KBM-7 (cell line): ENCODE data around the gene NAA50.

Experiments used
- DNase-seq: peaks from one replicate; pipeline ENCODE4 v3.0.0-alpha.2; 2015
- in situ Hi-C: fragments of 300-500 bp; cut with MboI; formaldehyde crosslinking; loops from 2 replicates; pipeline ENCODE4 v1.14.3; 2020; ENCODE audit warnings: low sequenced_read_pairs, low pct_unique_long_range_greater_than_20kb, mixed read lengths

The NAA50 gene

DNA sequence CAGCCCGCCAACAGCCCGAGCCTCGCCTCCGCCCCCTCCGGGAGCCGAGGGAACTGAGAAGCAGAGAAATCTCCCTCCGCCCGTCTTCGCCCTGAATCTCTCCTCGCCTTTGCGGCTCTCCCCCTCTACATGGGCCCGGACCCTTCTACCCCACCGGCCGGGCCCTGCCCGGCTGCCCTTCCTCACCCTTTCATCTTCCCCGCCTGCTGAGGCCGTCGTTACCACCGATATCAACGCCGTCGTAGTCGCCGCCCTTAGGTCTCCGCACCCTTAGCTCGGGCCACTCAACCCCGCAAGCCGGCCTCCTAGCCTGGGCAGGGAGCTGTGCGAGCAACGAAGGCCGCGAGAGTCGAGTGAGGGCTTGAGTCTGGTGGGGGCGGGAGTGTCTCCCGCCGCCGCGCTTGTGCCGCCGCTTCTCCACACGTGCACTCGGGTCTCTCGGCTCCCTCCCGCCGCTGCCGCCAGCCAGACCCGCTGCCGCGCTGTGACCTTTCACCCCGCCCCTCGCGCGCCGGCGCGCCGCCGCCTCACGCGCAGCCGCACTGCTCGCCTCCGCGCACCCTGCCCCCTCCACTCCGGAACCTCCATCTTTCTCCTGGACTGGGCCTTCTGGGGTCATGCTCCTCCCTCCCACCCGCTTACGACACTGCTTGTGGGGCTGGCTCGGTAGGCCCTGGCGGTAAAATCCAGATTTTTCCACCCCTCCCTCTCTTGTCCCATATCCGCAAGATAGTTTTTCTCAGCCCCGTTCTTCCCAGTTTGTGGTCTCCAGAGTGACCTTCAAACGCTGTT is at the start of gene NAA50:
NAA50 (minus strand) TSS at position 494 of the 792 bp plus-strand sequence; CDS start at position 194, 300 bp downstream.
- peak; percentile 91 for DNase-seq
- in situ Hi-C loops: no loop called here

DNA sequence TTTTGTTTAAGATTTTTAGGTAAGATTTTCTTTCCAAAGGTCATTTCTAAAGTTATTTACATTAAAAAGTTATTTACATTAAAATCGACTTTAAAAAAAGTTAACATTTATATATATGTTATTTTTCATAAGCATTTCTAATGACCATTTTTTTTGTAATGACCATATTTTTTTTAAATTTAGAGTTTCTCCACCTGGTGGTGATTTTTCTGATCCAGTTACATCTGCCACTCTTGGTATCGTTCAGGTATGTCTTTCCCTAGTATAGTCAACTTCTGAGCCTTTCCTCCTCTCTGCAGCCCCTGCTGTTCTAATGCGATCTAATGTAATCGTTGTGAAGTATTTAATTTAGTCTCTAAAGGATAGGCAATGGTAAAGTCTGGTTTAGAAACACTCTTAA is 49.6 kb upstream of the NAA50 start:
- DNase-seq: no peak
- in situ Hi-C loops: no loop called here

DNA sequence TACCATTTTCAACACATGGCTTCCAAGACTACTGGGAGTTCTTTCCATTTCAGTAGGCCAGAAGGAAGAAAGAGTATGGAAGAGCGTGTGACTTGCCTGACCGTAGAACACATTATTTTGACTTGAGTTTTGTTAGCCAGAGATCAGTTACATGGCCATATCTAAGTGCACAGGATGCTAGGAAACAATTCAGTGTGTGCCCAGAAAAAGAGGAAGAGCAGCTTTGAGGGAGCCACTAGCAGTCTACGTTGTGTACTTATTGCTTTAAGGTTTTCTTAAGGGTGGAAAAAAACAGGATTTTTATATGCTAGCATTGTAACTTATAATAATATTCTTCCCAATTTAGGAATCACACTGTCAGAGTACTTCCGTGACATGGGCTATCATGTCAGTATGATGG is 48.5 kb upstream of the NAA50 start:
- DNase-seq: peak; percentile 53
- in situ Hi-C loops: no loop called here

DNA sequence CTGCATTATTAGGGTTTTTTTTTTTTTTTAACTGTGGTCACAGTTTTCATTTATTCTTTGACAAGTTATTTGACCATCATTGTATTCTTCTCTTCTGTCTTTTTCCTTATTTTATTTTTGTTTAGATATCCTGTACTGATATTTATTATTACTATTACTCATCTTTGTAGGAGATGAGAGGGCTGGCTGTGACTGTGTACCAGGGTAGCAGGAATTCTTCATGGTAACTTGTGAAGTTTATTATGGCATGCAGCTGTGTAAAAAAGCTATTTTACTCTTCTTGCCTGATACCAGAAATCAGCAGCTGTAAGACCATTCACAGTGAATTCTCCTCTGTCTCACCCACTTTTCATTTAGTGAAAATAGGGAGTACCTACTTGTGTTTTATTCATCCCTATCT is 45.3 kb upstream of the NAA50 start:
- DNase-seq: no peak
- in situ Hi-C loops: no loop called here

DNA sequence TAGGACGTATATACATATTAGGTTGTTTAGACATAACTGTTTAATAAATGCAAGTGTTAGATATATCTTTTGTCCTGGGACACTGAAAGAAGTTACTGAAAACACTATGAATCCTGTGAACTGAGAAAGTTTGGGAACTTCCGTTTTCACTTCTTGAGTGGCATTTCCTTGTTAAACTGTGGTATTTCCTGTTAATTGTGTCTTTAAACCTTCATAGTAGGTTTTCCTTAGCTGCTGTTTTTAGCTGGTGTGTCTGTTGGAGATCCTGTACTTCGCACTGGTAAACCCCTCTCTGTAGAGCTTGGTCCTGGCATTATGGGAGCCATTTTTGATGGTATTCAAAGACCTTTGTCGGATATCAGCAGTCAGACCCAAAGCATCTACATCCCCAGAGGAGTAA is 37.9 kb upstream of the NAA50 start:
- in situ Hi-C loops: no loop called here
- DNase-seq: peak; percentile 53

DNA sequence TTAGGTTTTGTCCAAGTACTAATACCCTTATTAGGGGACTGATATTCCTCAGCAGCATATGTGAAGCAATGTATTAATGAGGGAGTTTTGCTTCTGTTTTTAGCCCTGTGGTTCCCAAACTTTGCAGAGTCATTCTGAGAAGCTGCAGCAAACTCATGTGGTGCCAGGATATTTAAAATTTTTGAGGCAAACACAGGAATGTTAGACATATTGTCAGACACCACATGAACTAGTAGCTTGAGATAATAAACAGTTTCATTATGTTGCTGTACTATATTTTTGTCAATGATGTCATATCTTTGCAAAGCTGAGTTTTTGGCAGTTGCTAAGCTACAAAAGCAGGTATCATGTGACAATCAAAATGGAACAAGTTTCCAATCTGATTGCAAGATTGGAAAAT is 37.4 kb upstream of the NAA50 start:
- in situ Hi-C loops: no loop called here
- DNase-seq: peak; percentile 43

DNA sequence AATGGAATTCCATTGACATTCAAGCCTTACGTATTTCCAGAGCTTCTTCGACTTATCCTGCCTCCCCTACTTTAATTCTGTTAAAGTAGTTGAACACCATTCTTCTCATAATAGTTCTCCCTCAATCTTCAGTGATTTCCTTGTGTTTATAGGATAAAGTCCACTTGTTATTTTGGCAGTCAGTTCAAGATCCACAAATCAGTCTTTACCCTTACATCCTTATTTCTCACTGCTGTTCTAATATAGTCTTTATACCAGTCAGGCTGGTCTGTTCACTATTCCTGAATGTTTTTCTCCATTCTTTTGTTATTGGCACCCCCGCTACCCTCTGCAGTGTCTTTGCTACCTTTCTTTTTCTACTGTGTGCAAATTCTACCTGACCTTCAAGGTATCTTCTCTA is 30.5 kb upstream of the NAA50 start:
- DNase-seq: no peak
- in situ Hi-C loops: no loop called here

DNA sequence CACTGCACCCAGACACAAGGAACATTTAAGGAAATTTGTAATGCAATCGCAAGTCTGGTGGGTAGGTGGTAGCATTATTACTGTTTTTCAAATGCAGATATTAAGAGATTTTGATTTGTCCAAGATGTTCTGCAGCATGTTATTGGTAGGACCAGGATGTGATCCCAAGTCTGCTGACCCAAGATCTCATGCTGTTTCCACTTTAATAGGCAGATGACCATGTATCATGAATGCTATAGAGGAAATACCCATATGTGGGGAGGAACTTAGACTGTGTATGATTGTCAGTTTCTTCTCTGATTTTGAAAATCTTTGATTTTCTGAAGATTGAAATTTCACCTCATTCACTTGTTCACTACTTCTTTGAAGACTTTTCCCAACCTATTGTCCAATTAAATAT is 29.5 kb upstream of the NAA50 start:
- DNase-seq: no peak
- in situ Hi-C loops: no loop called here

DNA sequence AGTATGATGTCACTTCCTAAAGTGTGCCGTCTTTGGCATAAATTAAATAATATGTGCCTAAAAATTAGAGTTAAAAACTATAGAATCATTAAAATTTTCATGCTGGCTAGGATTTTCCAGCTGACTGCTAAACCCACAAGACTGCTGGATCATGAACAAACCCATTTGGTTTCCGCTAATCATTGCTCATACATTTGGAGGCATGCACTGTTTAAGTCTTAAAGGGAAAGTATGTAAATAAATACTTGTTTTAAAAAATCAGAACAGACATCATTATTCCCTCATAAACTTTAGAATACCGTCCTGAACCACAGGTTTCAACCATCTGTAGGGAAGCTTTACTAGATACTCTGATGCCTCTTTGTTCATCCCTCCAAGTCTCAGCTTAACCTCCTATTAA is 27.3 kb upstream of the NAA50 start:
- in situ Hi-C loops: no loop called here
- DNase-seq: no peak

DNA sequence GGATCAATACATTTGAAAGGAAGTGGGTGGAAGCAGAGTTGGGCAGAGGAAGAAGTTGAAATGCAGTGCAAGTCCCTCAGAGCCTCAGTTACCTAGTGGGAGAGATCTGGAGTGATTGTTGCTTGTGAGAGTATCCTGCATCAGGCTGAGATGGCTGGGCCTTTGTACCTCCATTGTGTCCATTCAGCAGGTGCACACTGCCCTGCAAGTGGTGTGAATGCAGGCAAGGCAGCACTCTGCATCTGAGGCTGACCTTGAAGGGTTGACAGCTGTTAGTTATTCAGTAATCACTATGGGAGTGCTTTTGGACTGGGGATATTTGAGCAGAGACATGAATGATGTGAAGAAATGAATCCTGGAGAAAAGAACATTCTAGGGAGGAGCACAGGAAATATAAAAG is 25.9 kb upstream of the NAA50 start:
- no peak for DNase-seq
- in situ Hi-C loops: no loop called here

DNA sequence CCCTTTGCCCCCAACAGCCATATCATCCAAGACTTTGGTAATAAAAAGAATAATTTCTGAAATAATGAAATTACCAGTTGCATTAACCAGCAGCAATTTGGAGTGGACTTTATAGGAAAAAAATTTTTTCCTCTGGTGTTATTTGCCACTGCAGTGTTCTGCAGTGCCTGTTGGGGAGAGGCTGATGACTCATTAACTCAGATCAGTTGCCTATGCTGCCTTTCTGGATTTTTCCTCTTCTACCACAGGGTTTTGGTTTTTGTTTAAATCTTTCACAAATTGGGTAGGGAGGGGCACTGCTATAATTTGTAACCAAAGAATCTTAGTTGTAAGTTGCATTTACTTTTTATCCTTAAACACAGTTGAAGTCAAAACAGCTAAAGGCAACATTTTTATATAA is 23.5 kb upstream of the NAA50 start:
- in situ Hi-C loops: no loop called here
- no peak for DNase-seq

DNA sequence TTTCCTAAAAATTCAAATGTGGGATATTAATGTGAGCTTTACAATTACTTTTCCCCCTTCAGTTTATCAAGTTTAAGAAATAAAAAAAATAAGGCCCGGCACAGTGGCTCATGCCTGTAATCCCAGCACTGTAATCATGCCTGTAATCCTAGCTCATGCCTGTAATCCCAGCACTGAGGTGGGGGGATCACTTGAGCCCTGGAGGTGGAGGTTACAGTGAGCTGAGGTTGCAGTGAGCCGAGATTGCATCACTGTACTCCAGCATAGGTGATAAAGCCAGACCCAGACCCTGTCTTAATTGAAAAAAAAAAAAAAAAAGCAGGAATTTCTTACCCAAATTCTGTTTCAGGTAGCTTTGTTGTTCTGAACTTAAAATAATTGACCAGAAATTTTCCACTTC is 18.6 kb upstream of the NAA50 start:
- no peak for DNase-seq

DNA sequence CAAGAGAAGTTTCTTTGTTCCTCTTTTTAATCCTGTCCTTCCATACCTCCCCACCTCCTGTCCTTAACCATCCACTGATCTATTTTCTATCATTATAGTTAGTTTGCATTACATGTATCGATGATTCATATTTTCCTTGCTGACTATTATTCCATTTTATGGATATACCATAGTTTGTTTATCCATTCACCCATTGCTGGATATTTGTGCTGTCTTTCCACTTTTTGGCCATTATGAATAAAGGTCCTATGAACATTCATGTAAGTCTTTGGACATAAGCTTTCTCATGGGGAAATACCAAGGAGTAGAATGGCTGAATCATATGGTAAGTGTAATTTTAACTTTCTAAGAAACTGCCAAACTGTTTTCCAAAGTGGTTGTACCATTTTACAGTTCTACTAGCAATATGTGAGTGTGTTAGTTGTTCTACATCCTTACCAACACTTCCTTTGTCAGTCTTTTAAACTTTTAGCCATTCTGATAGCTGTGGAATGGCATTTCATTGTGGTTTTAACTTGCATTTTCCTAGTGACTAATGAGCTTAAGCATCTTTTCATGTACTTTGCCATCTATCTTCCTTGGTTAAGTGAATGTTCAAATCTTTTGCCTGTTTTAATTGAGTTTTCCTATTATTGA is 12.5 kb upstream of the NAA50 start:
- DNase-seq: no peak
- in situ Hi-C loops: no loop called here

More for the DNA sequence above, 18.6 kb upstream of the NAA50 start:
- in situ Hi-C loops: no loop called here

DNA sequence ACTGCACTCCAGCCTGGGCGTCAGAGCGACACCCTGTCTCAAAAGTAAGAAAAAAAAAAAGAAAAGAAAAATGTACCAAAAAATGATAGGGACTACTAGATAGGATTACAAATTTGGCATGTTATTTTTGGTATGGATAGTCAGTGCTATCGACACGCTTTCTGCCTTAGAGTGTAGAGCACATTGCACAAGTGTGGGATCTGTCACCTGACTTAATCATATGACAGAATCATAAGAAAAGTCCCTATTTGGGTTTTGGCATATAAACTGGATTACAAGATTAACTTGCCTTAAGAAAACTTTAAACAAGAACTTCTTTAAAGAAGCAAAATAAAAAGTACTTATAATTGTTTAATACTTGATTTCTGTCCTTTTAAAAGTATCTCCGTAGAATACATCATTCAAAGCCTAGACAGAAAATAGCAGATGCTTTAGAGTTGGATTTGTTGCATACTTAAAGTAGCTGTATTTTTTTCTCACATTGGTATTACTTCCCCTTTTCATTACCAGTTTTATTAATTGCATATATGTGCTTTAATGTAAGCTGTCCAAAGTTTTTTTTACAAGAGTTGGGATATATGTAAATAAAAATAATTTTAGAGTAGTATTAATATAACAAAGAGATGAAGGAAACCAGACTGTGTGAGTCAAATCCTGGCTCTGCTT is 8.6 kb upstream of the NAA50 start:
- DNase-seq: no peak
- in situ Hi-C loops: no loop called here

DNA sequence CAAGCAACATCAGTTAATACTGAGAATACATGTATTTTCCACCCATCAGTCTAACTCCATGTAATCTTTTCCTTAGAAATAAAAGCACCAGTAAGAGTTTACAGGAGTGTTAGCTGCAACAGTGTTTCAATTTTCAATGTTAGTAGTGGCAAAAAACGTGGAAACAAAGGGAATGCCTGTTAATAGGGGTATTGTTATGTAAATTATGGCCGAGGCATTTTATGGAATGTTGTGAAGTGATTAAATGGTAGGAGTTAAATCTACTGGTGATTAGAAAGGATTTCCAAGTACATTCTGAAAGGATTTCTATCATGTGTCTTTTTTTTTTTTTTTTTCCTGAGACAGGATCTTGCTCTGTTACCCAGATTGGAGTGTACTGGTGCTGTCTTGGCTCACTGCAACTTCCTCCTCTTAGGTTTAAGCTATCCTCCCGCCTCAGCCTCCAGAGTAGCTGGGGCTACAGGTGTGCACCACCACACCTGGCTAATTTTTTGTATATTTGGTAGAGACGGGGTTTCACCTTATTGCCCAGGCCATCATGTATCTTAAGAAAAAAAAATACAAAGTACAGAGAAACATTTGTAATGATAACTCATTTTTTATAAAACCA is 7.4 kb upstream of the NAA50 start:
- DNase-seq: no peak
- in situ Hi-C loops: no loop called here

DNA sequence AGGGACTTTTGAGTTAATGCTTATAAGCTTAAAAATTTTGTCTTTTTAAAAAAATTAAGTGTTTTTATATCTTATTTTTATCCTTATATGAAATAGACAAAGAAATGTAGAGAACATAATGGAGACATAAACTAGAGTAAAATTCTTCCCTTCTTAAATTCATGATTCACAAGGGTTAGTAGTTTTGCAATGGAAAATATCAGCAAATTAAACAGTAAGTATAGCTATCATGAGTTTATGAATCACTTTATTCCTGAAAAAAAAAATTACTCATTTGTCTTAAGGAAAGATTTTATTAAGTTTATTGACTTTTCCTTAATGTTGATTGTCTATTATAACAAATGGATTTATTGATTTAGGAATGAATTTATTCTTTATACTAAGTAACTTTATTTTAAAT is 5.1 kb upstream of the NAA50 start:
- in situ Hi-C loops: no loop called here
- DNase-seq: no peak

DNA sequence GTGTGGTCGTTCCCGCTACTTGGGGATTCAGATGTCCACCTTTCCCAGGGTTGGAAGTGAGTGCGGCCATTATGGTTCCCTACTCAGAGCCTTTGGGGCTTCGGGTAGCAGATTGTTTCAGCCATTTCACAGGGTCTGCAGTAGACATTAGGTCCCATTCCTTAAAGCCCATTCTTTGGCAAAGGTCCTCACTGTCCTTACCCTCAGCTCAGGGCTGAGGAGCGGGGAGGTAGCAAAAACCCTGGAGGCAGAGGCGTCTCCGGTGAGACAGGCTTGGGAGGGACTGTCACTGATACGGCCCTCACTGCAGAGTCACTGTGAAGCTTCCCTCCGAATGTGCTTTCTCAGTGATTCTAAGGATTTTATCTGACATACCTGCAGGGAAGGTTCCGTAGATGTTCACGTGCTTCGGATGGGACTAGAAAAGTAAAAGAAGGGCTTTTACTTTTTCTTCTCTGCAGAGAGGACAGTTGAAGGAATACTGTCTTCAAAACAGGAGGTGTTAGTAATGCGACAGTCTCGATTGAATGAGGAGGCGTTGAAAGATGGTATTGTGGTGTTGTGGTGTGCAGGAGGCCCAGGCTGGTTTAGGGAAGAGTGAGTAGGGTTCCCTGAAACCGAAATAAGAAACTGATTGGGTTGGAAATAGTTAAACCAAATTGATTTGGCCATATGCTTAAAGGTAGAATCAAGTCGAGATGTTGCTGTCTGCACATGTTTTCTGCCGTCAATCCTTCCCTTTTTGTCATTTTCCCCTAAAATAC is 1.4 kb upstream of the NAA50 start:
- DNase-seq: peak; percentile 55
- in situ Hi-C loops: no loop called here

DNA sequence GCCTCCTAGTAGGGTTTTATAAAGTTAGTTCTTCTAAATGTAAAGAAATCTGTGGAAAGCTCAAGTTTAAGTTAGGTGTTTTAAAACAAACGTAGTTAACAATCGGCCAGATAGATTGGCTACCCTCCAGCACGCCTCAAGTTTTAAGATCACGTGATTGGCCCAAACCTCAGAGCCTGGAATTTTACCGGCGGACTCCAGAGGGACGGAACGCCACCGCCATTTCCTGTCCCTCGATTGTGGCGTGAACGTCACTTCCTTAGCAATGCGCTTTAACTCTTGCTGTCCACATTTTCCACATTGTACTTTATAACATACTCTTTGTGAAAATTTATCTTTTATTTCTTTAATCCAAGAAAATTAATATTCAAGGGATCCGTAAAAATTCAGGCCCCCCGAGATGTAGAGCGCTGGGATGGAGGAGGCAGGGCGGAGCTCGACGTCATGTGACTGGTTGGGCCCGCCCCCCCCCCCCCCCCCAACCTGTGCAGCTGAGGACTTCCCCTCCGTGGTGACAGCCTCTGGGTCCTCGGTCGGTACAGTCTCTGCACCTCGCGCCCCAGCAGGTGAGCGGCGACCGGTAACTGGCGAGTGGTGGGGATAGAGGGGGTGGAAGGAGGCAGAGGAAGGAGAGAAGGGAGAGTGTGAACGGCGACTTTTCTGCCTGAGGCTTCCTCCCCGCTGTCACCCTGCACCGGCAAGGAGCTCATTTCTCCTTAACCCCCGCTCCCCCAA is 666 bp upstream of the NAA50 start, which contains the start of gene ATP6V1A:
ATP6V1A (plus strand) TSS at position 488 of the 735 bp plus-strand sequence. CDS start 31,719 bp downstream, outside the sequence.
- in situ Hi-C loops: no loop called here
- peak; percentile 95 for DNase-seq
